PFSK-1 (cell line): Measurements from ENCODE around the gene MCHR1.

ENCODE experiments used
- FOXP2 ChIP-seq: optimal IDR thresholded peaks from 2 replicates; pipeline ENCODE3; 2011; ENCODE audit warnings: borderline replicate concordance, control low read depth, inconsistent platforms; ENCODE audit not compliant: insufficient read depth; ENCODE audit errors: extremely low read length, extremely low read depth
- POLR2AphosphoS5 ChIP-seq: IDR thresholded peaks from 2 replicates; pipeline ENCODE4 v1.6.1; 2012; ENCODE audit warnings: low read depth, mild to moderate bottlenecking, control low read depth, low read length, moderate library complexity
- REST ChIP-seq, 2 experiments: IDR thresholded peaks; 2 replicates each; pipeline versions ENCODE4 v1.6.1 to v1.8.0; 2011 to 2012; ENCODE audit warnings: low read depth in 2 of 2, low read length in 2 of 2, control low read depth in 1 of 2, inconsistent platforms in 1 of 2, mild to moderate bottlenecking in 1 of 2, moderate library complexity in 1 of 2; ENCODE audit not compliant: insufficient read depth in 1 of 2
- SIN3A ChIP-seq: IDR thresholded peaks from 2 replicates; pipeline ENCODE4 v1.6.1; 2012; ENCODE audit warnings: mild to moderate bottlenecking, low read length, moderate library complexity, borderline replicate concordance; ENCODE audit not compliant: insufficient read depth
- TAF1 ChIP-seq: IDR thresholded peaks from 2 replicates; pipeline ENCODE4 v1.6.1; 2012; ENCODE audit warnings: low read length, control low read depth, borderline replicate concordance; ENCODE audit not compliant: insufficient read depth

The MCHR1 gene

GRCh38 chr22:40635043-40635939 lies 44.0 kb upstream of the MCHR1 start:
- TF ChIP-seq SIN3A (no peak), POLR2AphosphoS5 (no peak), REST (IDR thresholded peaks at IDR 0.05; ENCODE audit: insufficient read depth in 1 of 2, low read depth in 2 of 2, low read length in 2 of 2) (no peak), TAF1 (no peak), FOXP2 (no peak)

GRCh38 chr22:40635940-40636379 lies 43.3 kb upstream of the MCHR1 start:
- no peak for TF ChIP-seq SIN3A
- no peak for TF ChIP-seq TAF1
- no peak for TF ChIP-seq FOXP2
- no peak for TF ChIP-seq REST (IDR thresholded peaks at IDR 0.05; ENCODE audit: insufficient read depth in 1 of 2, low read depth in 2 of 2, low read length in 2 of 2)
- no peak for TF ChIP-seq POLR2AphosphoS5

GRCh38 chr22:40636380-40637182 lies 42.7 kb upstream of the MCHR1 start, which contains the start of gene MRTFA:
Gene MRTFA, minus strand, starts transcription at chr22:40636719.
- TF ChIP-seq REST (IDR thresholded peaks at IDR 0.05; ENCODE audit: insufficient read depth in 1 of 2, low read depth in 2 of 2, low read length in 2 of 2) (0 out of 4 replicates have a peak, but pooled peaks of 1 of the 2 experiments have one; percentile 39), SIN3A (peak; percentile 48; the same call in 1 of the 2 replicates), FOXP2 (peak; percentile 80), TAF1 (peak; percentile 86; the same call in 1 of the 2 replicates), POLR2AphosphoS5 (peak; percentile 80)

GRCh38 chr22:40637183-40638150 lies 41.8 kb upstream of the MCHR1 start:
- TF ChIP-seq POLR2AphosphoS5: no peak
- no peak for TF ChIP-seq SIN3A
- no peak for TF ChIP-seq TAF1
- no peak for TF ChIP-seq REST (IDR thresholded peaks at IDR 0.05; ENCODE audit: insufficient read depth in 1 of 2, low read depth in 2 of 2, low read length in 2 of 2)
- TF ChIP-seq FOXP2: no peak
